HG03439 (cell line): ENCODE measurements around the gene ASPA.
"Not testable (repeated sequence)": the region's sequence is repeated elsewhere in the genome, so short reads cannot be mapped to it uniquely, and the experiment has no call there.

Experiments used
- ATAC-seq: cut with Tn5 transposase; IDR thresholded peaks from one replicate; pipeline ENCODE4 v1.9.1; 2021; ENCODE audit warnings: mild to moderate bottlenecking, moderate library complexity; ENCODE audit not compliant: unreplicated experiment

The ASPA gene

DNA sequence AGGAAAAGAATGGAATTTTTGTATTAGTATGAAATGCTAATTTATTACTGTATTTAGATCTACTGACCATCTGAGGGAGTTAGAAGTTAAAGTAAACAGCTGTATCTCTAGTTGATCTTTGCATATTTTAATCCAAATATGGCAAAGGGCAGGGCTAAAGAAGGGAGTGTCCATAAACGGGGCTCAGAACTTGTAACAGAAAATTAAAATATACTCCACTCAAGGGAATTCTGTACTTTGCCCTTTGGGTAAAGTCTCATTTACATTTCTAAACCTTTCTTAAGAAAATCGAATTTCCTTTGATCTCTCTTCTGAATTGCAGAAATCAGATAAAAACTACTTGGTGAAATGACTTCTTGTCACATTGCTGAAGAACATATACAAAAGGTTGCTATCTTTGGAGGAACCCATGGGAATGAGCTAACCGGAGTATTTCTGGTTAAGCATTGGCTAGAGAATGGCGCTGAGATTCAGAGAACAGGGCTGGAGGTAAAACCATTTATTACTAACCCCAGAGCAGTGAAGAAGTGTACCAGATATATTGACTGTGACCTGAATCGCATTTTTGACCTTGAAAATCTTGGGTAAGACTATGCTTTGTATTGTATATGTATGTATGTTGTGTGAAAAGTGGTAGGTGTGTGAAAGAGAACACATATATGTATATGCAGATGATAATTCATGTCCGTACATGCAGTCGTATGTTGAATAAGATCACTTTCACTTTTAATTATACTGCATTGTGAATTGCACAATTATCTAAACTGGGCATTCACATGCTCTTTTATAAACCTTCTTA is at the start of gene ASPA:
Gene ASPA, plus strand, starts transcription at position 186 of the 799 bp plus-strand sequence. Its CDS starts 163 bp downstream, at position 349.
- no peak for ATAC-seq

DNA sequence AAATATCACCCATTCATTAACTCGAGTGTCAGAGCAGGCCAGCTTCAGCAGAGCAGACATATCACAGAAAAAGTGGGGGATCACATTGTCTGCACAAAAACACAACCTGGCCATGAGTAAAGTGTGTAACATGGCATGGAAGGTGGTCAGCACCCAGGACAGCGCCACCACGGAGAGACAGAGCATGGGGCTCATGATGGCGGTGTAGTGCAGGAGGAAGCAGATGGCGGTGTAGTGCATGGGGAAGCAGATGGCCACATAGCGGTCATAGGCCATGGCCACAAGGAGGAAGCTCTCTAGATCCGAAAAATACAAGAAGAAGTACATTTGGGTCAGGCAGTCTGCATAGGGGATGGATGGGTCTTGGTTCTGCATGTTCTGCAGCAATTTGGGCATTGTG is 42.6 kb upstream of the ASPA start:
- ATAC-seq: not testable (repeated sequence)

DNA sequence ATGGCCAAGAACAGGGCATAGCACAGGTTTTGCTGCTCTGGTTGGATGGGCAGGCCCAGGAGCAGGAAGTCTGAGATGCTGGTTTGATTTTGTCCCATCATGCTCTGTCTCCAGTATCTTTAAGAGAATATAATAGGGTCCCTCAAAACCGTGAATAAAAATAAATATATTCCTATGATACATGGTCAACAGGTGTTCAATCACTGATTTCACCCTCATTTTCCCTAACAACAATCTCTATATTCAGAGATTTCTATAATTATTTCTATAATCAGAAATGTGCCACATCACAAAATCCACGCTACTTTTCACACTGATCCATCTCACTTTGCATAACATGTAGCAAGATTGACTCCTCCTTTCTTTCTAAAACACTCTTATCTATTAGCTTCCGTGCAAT is 42.1 kb upstream of the ASPA start, which contains the start of gene OR1E2:
Gene OR1E2, minus strand, starts transcription at position 101 of the 400 bp plus-strand sequence. Its CDS starts 0 bp downstream, at position 101.
- ATAC-seq: no peak

DNA sequence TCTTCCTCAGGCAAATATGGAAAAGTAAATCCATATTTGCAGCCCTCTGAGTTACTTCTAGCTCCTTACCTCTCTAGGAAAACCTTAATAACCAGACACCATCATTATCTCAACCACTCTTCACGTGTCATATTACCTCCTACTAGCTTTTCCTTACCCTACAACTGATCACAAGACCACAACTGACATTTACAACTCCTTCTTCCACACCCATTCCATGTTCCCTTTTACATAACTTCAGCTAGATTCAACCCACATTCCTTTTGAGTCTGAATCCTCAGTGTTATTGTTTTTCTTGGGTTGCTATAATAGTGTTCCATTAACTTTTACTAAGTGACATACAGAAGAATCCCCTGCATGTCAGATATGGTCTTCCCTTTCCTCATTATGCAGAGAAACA is 37.4 kb upstream of the ASPA start:
- no peak for ATAC-seq

DNA sequence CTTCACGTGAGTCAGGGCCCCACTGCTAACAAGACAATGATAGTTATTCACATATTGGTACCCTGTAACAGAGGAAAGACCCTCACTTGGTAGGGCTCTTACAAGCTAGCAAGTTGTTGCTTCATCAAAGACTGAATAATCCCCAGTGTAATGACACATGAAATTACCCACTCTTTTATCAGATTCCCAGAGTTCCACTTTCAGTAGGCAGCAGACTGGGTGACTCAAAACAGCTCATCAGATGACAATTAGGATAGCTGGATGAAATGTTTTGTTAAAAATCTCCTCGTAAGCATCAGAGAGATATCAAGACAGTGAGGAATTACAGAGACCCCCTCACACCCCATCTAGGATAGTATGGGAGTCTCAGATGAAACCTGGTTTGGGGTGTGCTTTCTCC is 35.3 kb upstream of the ASPA start:
- ATAC-seq: no peak

DNA sequence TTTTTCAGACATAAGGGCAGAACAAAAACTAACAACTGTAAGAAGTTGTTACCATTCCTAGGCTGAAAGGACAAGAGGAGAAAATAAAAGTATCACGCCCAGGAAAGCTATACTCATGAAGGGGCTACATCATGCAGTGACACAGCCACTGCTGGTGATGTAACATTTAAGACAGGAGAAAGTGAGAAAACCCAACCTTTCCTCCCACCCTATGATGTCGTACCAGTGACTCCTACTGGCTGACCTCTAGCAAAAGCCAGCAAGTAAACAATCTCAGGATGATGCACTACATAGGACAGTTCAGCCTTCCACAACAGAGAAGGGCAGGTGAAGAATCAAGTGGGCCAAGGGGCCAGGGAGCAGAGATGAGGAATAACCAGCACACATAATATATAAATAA is 28.2 kb upstream of the ASPA start:
- ATAC-seq: no peak

DNA sequence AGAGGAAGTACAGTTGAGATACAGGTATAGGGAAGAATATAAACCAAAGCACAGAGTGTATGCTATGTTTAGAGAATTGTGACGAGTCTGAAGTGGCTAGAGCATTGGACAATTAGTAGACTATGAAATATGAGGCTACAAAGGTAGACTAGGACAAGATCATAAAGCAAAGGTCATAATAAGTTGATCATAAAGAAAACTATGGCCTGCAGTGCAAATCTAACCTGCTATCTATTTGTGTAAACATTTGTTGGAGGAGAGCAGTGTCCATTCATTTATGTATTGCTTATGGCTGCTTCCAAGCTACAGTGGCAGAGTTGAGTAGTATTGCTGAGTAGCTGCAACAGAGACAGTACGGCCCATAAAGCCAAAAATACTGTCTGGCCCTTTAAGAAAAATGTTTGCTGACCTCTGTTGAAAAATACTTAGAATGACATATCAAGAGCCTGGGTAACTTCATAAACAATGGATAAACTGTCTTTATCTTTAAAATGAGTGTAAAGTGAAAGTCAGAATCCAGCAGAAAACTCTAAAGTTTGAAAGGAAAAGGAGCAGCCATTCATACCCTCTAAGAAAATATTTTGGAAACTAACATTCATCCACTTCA is 27.6 kb upstream of the ASPA start:
- no peak for ATAC-seq

DNA sequence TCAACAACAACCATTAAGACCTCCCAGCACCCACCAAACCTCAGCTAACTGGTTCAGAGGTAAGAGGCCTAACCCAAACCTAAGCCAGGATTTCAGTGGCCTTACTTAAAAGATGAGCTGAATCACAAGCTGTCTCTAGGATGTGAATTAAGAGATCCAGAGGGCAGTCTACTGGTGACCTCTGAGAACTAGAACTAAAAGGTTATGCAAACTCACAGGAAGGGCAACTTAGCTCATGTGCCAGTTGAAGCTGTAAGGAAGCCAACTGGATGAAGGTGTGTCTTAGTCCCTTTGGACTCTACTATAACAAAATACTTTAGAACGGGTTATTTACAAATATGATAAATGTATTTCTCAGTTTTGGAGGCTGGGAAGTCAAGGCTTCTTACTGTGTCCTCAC is 9.4 kb upstream of the ASPA start:
- not testable (repeated sequence) for ATAC-seq

DNA sequence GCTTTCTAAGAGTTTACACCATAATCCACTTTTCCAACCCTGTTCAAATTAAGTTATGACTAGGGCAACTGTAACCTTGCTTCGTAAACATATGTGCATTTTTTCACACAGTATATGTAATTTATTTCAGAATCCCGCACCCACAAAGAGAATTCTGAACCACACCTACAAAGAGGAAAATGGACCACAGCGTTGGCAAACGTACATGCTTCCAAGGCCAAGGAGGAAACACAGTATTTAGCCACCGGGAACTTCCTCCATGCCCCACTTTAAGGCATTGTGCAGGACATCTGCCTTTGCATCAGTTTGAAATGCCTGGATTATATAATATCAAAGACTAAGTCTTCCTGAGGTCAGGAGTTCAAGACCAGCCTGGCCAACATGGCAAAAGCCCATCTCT is 6.3 kb upstream of the ASPA start:
- no peak for ATAC-seq

DNA sequence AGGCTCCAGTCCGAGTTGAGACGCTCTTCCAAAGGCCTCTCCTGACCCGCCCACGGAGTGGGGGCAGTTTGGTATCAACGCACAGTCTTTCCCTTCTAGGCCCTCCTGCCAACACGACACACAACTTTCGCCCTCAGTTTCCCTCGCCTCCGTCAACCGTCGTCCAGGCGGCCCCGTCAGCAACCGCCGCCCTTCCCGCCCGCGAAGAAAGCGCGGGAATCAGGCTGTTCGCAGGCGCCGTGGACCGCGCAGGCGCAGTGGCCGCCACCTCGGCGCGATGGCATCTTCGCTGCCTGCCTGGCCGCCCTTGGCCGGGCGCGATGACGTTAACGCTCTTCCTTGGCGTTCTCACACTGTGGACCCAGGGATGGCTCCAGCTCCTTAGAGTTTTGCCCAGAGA is 4.2 kb upstream of the ASPA start, which contains the start of gene SPATA22:
Gene SPATA22, minus strand, starts transcription at position 221 of the 400 bp plus-strand sequence. CDS start 2,494 bp downstream, outside the sequence.
- ATAC-seq: no peak

DNA sequence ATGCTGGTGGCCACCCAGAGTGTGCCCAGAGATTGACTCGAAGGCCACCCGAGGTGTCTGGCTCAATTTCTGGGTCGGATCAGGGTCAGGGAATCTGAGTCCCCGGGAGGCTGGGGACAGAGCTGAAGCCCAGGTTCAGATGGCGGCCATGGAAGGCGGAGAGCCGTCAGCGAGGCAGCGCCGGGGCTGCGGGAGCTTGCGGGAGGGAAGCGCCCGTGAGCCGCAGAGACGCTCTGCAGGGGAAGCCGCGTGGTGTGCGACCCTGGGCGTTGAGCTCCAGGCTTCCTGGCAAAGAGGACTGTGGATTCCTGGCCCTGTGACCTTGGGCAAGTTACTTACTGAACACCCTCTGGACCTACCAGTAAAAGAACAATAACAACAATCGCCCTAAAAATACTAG is 3.7 kb upstream of the ASPA start:
- no peak for ATAC-seq

DNA sequence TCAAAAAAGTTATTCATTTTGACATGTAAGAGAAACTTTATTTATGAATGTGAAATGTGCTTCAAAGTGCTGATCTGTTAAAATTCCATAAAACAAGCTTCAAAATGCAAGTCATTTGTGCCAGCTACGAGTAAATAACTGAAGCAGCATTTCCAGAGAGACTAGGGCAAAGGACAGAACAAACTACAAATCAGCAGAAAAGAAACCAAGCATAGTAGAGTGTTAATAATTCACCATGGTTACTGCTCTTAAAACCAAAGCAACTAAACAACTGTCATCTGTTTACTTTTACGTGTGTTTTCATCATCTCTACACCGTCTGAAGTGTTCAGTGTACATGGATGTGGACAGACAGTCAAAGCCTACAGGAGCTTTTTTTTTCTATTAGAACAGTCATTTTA is 1.6 kb upstream of the ASPA start:
- no peak for ATAC-seq

DNA sequence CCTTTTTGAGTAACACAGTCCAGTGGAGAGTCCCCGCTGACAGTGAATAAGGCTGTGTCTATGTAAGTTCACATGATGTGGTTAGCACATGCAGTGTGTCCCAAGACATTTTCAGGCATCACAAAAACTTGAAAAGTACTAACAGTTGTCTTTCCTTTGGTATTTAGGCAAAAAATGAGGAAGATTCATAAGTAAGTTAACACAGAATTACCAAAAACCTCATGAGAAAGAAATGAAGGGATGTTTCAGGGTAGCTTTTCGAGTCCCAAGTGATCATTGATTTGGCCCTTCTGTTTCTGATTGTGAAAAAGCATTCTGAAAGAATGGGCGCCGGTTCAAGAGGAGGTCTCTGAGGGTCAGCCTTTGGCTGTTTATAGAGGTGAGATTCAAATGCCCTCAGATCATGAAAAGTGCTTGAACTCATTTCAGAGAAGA is 529 bp upstream of the ASPA start:
- ATAC-seq: no peak

DNA sequence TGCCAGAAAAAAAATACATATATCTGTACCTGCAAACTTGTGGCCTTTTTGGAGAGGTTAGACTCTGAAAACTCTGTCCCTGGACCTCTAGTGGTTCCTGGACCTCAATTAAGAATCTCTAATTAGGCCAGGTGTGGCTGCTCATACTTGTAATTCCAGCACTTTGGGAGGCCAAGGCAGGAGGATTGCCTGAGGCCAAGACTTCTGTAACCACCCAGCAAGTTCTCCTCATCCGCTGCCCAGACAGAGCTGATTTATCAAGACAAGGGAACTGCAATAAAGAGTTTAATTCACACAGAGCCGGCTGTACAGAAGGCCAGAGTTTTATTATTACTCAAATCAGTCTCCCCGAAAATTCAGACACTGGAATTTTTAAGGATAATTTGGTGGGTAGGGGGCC is 4.2 kb downstream of the ASPA start:
- no peak for ATAC-seq

DNA sequence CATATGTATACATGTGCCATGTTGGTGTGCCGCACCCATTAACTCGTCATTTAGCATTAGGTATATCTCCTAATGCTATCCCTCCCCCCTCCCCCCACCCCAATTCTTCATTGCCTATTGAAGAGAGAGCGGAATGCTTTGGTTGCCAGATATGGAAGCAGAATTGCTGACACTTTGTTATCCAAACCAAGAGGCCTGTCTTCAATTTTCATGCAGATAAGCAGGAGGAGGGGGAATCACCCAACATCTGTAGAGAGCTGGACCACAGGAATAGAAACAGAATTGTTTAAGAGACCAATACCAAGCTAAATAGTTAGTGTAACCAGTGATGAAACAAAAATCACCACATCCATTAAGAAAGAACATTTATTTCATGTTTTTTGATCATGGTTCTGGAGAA is 7.1 kb downstream of the ASPA start:
- ATAC-seq: no peak

DNA sequence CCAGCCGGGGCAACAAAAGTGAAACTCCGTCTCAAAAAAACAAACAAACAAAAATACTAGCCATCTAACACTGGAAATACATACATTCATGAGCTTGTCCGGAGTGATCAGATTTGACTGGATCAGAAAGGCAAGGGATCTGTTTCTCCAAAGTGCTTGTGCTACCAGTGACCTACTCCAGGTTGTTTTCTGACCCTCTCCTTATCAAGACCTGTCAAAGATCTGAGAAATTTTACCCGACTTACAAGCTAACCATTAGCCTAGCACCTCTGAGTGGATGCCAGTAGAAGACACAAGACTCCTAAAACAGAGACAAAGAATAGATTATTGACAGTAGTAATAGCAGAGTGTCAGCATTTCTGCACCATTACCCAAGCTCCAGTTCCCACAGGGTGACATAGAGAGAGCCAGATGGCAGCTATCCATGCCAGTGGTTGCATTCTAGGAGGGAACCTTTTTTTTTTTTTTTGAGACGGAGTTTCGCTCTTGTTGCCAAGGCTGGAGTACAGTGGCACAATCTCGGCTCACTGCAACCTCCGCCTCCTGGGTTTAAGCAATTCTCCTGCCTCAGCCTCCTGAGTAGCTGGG is 9.8 kb downstream of the ASPA start:
- ATAC-seq: no peak

DNA sequence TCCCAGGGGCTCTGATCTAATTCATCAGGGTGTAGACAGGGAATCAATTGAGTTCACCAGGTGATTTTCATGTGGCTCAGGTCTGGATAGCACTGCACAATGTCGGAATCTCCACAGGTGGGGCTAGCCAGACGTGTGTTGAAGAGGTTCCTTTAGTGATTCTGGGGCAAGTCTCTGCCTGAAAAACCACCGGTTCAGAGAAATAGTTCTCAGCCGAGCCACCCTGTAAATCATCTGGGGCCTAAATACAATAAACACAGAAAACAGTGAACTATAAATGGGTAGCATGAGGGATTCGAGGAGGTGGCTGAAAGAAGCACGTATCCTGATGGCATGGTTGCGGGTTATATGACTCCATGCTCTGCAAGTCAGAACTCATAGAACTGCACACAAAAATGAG is 21.3 kb downstream of the ASPA start:
- no peak for ATAC-seq

DNA sequence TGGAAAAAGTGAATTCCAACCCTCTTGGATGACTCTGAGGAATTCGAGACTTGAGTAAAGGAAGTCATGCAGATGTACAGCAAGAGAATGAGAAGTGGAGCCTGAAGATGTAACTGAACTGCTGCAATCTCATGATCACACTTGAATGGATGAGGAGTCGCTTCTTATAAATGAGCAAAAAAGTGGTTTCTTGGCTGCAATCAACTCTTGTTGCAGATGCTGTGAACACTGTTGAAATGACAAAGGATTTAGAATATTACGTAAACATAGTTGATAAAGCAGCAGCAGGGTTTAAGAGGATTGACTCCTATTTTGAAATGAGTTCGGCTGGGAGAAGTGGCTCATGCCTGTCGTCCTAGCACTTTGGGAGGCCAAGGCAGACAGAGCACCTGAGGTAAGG is 25.5 kb downstream of the ASPA start:
- ATAC-seq: no peak

DNA sequence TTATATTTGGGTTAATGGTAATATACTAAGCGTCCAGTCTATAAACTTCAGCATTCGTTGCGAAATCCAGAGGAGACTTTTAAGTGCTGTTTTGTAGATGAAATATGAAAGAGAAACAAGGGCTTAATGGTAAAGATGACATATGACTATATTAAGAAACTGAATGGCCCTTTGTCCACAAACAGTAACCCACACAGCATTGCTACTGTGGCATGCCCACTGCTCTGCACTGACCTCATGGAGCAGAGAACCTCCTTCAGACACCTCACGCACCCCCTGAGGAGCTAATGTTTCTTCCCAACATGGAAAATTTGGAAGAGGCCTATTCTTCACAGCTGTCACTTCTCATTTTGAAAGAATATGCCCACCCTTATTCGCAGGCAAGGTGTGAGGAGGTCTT is 26.7 kb downstream of the ASPA start:
- ATAC-seq: no peak

DNA sequence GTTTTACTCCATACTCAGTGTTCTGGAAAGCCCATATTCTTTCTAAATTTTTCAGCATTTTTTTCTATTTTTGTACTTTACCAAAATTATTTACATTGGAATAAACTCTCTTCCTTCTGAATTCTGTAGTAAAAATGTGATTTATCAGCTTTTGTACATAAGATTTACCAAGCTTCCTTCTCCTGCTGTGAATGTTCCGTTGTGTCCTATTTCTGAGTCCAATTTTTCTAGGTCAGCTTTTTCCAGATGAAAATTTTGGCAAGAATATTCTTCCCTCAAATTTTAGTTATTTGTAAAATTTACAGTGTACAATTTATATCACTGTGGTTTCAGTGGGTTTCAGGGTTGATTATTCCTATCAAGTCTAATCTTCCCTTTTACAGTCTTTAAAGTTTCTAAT is 27.5 kb downstream of the ASPA start:
- ATAC-seq: no peak

DNA sequence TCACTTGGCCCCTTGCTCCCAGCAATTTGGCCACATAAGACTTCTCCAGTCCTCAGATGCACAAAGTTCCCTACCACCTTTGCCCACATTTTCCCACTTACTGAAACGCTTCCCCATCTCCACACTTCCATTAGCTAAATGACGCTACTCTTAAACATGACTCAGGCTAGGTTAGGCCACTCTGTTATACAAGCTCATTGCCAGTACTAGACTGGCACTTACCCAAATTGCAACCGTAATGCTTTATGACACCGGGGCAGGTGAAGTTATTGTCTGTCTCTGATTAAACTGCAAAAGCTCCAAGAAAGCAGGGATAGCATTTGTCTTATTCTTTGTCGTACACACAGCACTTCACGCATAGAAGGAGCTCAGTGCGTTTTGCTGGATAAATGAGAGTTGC is 29.2 kb downstream of the ASPA start:
- no peak for ATAC-seq

DNA sequence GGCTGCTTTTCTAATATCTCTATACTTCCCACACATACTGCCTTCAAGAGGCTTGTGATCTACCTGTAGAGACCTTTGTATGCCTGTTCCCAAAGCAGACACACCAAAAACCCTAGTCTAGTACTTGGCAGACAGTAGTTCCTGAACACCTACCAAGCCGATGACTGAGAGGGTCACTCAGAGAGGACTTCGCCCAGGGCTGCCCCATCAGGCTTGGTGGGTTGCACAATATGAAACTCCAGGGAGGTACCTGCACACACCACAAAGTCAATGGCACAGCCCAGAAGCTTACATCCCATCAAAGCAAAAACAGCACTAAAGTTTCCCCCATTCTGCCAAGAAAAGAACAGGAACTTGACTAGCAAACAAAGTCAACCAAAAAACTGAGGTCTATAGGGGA is 30.3 kb downstream of the ASPA start:
- no peak for ATAC-seq
